ENCODE results near the gene CTIF. TPM values are rescaled to one million over a fixed set of nuclear protein-coding genes. Genes with fewer than 3 reads are reported as not detected.

The CTIF gene
- total RNA-seq, 1 donor from 2014 or later, result 15.0 TPM

DNA sequence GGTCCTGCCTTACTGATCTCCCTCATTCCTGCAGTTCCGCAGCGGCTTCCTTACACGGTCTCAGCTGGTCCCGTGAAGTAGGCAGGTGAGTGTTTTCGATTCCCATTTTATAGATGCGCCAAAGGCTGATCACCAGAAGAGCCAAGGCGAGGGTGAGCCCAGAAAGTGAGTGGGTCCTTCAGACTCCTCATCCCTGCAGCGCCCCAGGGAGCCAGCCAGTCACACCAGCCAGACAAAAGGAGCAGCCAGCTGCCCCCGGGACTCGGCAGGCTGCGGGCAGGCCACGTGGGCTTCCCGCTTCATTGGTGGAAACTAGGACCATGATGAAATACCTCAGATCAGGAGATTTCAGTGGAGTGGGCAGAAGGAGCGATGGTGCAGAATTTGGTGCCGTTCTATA is 326.0 kb downstream of the CTIF start:
- no peak for FAIRE-seq
- Histone ChIP-seq H3K36me3 (ENCODE audit: control insufficient read depth, insufficient read depth, low read length) (peaks cover 1% of the 10 kb centered on the region), H3K27me3 (ENCODE audit: control insufficient read depth, insufficient read depth, low read length) (no peaks in the 10 kb centered on the region), H3K4me3 (ENCODE audit: low read depth, low read length) (no peak overlapping the region)
- no peak for DNase-seq (ENCODE audit: low read depth)
- TF ChIP-seq, protein P1, sequence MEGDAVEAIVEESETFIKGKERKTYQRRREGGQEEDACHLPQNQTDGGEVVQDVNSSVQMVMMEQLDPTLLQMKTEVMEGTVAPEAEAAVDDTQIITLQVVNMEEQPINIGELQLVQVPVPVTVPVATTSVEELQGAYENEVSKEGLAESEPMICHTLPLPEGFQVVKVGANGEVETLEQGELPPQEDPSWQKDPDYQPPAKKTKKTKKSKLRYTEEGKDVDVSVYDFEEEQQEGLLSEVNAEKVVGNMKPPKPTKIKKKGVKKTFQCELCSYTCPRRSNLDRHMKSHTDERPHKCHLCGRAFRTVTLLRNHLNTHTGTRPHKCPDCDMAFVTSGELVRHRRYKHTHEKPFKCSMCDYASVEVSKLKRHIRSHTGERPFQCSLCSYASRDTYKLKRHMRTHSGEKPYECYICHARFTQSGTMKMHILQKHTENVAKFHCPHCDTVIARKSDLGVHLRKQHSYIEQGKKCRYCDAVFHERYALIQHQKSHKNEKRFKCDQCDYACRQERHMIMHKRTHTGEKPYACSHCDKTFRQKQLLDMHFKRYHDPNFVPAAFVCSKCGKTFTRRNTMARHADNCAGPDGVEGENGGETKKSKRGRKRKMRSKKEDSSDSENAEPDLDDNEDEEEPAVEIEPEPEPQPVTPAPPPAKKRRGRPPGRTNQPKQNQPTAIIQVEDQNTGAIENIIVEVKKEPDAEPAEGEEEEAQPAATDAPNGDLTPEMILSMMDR (IDR thresholded peaks at IDR 0.05; ENCODE audit: insufficient read depth, low read length, severe bottlenecking), result no peak

DNA sequence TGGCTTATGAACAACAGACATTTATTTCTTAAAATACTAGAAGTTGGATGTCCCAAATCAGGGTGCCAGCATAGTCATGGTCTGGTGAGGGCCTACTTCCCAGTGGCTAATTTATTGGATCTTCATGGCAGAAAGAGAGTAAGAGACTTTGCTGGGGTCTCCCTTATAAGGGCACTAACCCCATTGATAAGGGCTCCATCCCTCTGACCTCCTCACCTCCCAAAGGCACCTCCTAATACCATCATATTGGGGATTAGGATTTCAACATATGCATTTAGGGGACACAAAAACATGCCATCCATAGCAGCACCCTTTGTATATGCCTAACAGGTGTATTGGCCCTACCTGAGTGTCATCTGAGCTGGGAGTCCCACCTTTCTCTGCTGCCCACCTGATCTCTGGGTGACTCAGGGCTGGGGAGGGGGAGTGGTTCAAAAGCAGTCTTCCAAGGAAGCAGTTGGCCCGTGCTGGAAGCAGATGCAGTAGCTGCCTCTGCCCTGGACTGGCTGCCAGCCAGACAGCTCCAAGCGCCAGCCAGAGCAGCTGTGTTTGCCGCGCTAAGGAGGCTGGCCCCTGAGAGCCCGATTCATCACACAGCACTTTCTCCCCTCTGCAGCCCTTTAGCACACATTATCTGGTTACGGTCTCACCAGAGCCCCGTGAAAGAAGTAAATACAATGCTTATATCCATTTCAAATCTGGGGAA is 327.4 kb downstream of the CTIF start:
- H3K4me3 ChIP-seq (ENCODE audit: low read depth, low read length), result no peak overlapping the region
- FAIRE-seq, result no peak
- TF ChIP-seq, protein P1 (IDR thresholded peaks at IDR 0.05; ENCODE audit: insufficient read depth, low read length, severe bottlenecking), result no peak
- no peaks in the 10 kb centered on the region for H3K27me3 ChIP-seq (ENCODE audit: control insufficient read depth, insufficient read depth, low read length)
- peak; percentile 24 for DNase-seq (ENCODE audit: low read depth)
- H3K36me3 ChIP-seq (ENCODE audit: control insufficient read depth, insufficient read depth, low read length), result no peaks in the 10 kb centered on the region

DNA sequence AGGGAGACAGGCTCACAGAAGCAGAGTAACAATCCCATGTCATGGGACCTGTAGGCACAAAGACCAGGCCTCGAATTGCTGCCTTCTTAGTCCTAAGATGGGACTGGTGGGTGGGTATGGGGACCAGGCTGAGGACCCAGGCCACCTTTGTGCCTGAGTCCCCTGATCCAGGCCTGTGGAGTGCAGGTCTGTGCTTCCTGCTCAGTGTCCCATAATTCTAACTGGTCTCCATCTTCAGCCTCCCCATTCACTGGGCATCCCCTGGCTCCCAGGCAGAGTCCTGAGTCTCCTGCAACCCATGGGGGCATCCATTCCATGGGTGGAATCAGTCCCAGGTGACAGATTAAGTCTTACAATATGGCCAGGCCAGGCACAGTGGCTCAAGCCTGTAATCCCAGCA is 328.0 kb downstream of the CTIF start:
- Histone ChIP-seq H3K36me3 (ENCODE audit: control insufficient read depth, insufficient read depth, low read length) (no peaks in the 10 kb centered on the region), H3K27me3 (ENCODE audit: control insufficient read depth, insufficient read depth, low read length) (no peaks in the 10 kb centered on the region), H3K4me3 (ENCODE audit: low read depth, low read length) (no peak overlapping the region)
- DNase-seq (ENCODE audit: low read depth), result no peak
- TF ChIP-seq, protein P1 (IDR thresholded peaks at IDR 0.05; ENCODE audit: insufficient read depth, low read length, severe bottlenecking), result no peak
- no peak for FAIRE-seq

DNA sequence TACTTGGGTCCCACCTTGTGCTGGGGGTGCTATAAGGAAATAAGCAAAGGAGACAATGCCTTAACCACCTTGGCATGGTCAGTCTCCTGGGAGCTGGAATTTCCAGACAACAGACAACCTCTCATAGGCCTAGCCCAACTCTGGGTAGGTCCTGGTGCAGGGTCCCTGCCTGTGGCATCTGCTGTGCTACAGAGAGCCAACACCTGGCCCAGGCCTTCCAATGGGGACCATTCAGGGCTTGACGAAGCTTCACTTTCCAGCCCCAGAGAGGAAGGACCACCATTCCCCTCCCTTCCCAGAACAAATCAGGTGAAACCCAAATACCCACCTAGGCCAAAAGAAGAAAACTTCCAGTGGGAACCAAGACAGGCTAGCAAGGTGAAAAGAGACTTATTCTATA is 329.1 kb downstream of the CTIF start:
- TF ChIP-seq, protein P1 (IDR thresholded peaks at IDR 0.05; ENCODE audit: insufficient read depth, low read length, severe bottlenecking), result no peak
- FAIRE-seq (no peak), DNase-seq (ENCODE audit: low read depth) (no peak)
- no peaks in the 10 kb centered on the region for H3K27me3 ChIP-seq (ENCODE audit: control insufficient read depth, insufficient read depth, low read length)
- no peak overlapping the region for H3K4me3 ChIP-seq (ENCODE audit: low read depth, low read length)
- H3K36me3 ChIP-seq (ENCODE audit: control insufficient read depth, insufficient read depth, low read length), result no peaks in the 10 kb centered on the region

DNA sequence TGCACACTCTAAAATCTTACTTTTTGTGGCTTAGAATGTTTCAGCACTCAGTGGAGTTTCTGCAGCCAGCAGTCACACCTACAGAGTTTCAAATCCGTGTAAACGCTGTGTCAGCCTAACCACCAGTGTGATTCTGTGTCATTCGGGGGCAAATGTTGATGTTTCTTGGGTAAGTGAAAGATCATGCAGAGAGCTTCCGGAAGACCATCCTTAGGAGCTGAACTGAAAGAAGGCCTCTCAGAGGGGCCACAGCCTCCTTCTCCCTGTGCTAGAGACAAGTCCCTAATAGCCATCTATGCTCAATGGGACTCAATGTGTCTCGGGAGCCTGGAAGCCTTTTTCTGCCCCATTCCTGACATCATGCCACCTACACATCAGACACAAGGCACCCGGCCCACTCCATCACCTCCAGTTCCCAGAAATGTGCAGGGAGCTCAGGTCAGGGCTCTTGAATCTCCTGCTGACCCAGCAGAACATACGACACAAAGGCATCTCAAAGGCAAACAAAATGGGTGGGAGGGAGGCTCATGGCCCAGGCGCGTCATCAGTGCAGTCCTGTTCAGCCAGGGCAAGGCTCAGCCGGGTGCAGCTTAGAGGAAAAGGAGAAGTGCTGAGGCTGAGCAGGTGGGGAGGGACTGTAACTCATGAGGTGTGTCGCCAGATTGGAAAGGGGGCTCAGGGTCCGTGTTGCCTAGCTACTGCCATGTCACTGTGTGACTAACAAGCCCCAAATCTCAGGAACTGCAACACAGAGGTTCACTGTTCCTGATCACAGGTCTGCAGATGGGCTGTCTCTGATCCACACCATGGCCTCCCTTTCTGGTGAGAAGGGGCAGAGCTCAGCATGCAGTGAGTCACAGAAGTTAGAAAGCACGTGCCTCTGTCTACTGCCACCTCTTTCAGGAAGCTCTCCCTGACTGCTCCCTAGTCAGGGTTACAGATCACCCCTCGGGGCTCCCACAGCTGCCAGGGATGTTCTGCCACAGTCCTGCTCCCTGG is 329.9 kb downstream of the CTIF start:
- no peaks in the 10 kb centered on the region for H3K27me3 ChIP-seq (ENCODE audit: control insufficient read depth, insufficient read depth, low read length)
- H3K36me3 ChIP-seq (ENCODE audit: control insufficient read depth, insufficient read depth, low read length), result no peaks in the 10 kb centered on the region
- DNase-seq (ENCODE audit: low read depth), result no peak
- no peak overlapping the region for H3K4me3 ChIP-seq (ENCODE audit: low read depth, low read length)
- no peak for FAIRE-seq
- TF ChIP-seq, protein P1 (IDR thresholded peaks at IDR 0.05; ENCODE audit: insufficient read depth, low read length, severe bottlenecking), result no peak
